ENCODE measurements around the gene S100A7A.

S100A7A gene

GRCh38 chr1:153387001-153387400 lies 29.3 kb upstream of the S100A7A start:
- in situ Hi-C loops (cut with MboI; ENCODE audit: low pct_unique_long_range_greater_than_20kb, low sequenced_read_pairs, unreplicated experiment) = no loop called here
- no peak for TF ChIP-seq CTCF (IDR thresholded peaks at IDR 0.05; ENCODE audit: extremely low read depth, insufficient read depth, missing control alignments)
- DNase-seq (ENCODE audit: low spot score) = no peak

- in situ Hi-C loops (cut with MboI; ENCODE audit: low pct_unique_long_range_greater_than_20kb, low sequenced_read_pairs, unreplicated experiment) = no loop called here
- no peak for DNase-seq (ENCODE audit: low spot score)
- TF ChIP-seq CTCF (IDR thresholded peaks at IDR 0.05; ENCODE audit: extremely low read depth, insufficient read depth, missing control alignments) = no peak
These were observed 28.5 kb upstream of the S100A7A start for GRCh38 chr1:153387785-153388184.

GRCh38 chr1:153389401-153389800 lies 26.9 kb upstream of the S100A7A start:
- DNase-seq (ENCODE audit: low spot score) = no peak
- in situ Hi-C loops (cut with MboI; ENCODE audit: low pct_unique_long_range_greater_than_20kb, low sequenced_read_pairs, unreplicated experiment) = no loop called here

GRCh38 chr1:153389973-153390879 lies 26.1 kb upstream of the S100A7A start:
- in situ Hi-C loops (cut with MboI; ENCODE audit: low pct_unique_long_range_greater_than_20kb, low sequenced_read_pairs, unreplicated experiment) = no loop called here
- no peak for TF ChIP-seq CTCF (IDR thresholded peaks at IDR 0.05; ENCODE audit: extremely low read depth, insufficient read depth, missing control alignments)
- no peak for DNase-seq (ENCODE audit: low spot score)

More at GRCh38 chr1:153389401-153389800, 26.9 kb upstream of the S100A7A start:
- no peak for TF ChIP-seq CTCF (IDR thresholded peaks at IDR 0.05; ENCODE audit: extremely low read depth, insufficient read depth, missing control alignments)

- in situ Hi-C loops (cut with MboI; ENCODE audit: low pct_unique_long_range_greater_than_20kb, low sequenced_read_pairs, unreplicated experiment) = no loop called here
- no peak for DNase-seq (ENCODE audit: low spot score)
- TF ChIP-seq CTCF (IDR thresholded peaks at IDR 0.05; ENCODE audit: extremely low read depth, insufficient read depth, missing control alignments) = no peak
These were observed 25.2 kb upstream of the S100A7A start, which contains the start of gene S100A8 for GRCh38 chr1:153390938-153391710. TSS of gene S100A8 (minus strand) at chr1:153391073. CDS start at chr1:153390535, 538 bp downstream.

GRCh38 chr1:153392258-153392657 lies 24.1 kb upstream of the S100A7A start:
- no peak for TF ChIP-seq CTCF (IDR thresholded peaks at IDR 0.05; ENCODE audit: extremely low read depth, insufficient read depth, missing control alignments)
- in situ Hi-C loops (cut with MboI; ENCODE audit: low pct_unique_long_range_greater_than_20kb, low sequenced_read_pairs, unreplicated experiment) = no loop called here
- DNase-seq (ENCODE audit: low spot score) = no peak

All from GM13977 (cell line).